Lung (tissue), 12 donors: ENCODE data around the gene TMEM207. TPM values are rescaled to one million over a fixed set of nuclear protein-coding genes. Genes with fewer than 3 reads are reported as not detected.

Experiments used
- ATAC-seq: fragments of 200-7000 bp; cut with Tn5 transposase; one replicate; pipeline ENCODE4 v1.9.1; 2020; ENCODE audit warnings: moderate number of reproducible peaks; ENCODE audit not compliant: insufficient read depth, low FRiP score
- DNase-seq, 3 donors: peaks; one replicate each; pipeline ENCODE4 v3.0.0-alpha.2; 2013 to 2017
- H3K27ac ChIP-seq, 2 donors: one replicate each; pipeline ENCODE4 v1.5.1; 2013; ENCODE audit warnings: mild to moderate bottlenecking in 2 of 2, moderate library complexity in 2 of 2, control low read depth in 1 of 2, inconsistent platforms in 1 of 2, low read depth in 1 of 2, low read length in 1 of 2
- H3K27me3 ChIP-seq, 3 donors: one replicate each; pipeline ENCODE4 v1.5.1; 2013; ENCODE audit warnings: low read length in 2 of 3; ENCODE audit not compliant: control insufficient read depth in 3 of 3, insufficient read depth in 3 of 3
- H3K36me3 ChIP-seq, 4 donors: one replicate each; pipeline ENCODE4 v1.5.1; 2013; ENCODE audit warnings: low read length in 4 of 4, mild to moderate bottlenecking in 1 of 4, moderate library complexity in 1 of 4; ENCODE audit not compliant: control insufficient read depth in 4 of 4, insufficient read depth in 4 of 4
- H3K4me1 ChIP-seq, 5 donors: one replicate each; pipeline ENCODE4 v1.5.1; 2013; ENCODE audit warnings: low read length in 5 of 5, mild to moderate bottlenecking in 2 of 5, moderate library complexity in 1 of 5; ENCODE audit not compliant: control insufficient read depth in 5 of 5, insufficient read depth in 5 of 5
- H3K4me3 ChIP-seq: one replicate; pipeline ENCODE4 v1.5.1; 2013; ENCODE audit warnings: mild to moderate bottlenecking, control low read depth, moderate library complexity
- H3K9ac ChIP-seq, 2 donors: one replicate each; pipeline ENCODE4 v1.5.1; 2013; ENCODE audit warnings: low read length in 2 of 2, control low read depth in 1 of 2; ENCODE audit not compliant: insufficient read depth in 1 of 2
- H3K9me3 ChIP-seq, 4 donors: one replicate each; pipeline ENCODE4 v1.5.1; 2013; ENCODE audit warnings: low read length in 3 of 4, mild to moderate bottlenecking in 1 of 4, moderate library complexity in 1 of 4; ENCODE audit not compliant: control insufficient read depth in 4 of 4, insufficient read depth in 3 of 4
- whole genome bisulfite sequencing, 2 donors: extraction: QIAGEN DNeasy Blood & Tissue Kit; methylation state at CpG; one replicate each; pipeline ENCODE4 v1.1.7; 2013; 5-methylcytosine and 5-hydroxymethylcytosine counted together
- polyA plus RNA-seq, 2 donors: library from polyadenylated mRNA; stranded (reverse); fragments of 200-250 nt; gene quantifications; one replicate each; pipeline ENCODE4 v1.2.1, GENCODE V29; 2013
- total RNA-seq, 2 donors: library from RNA; depleted of rRNA in 1 of 2; stranded (reverse); fragments of >200 nt in 1 of 2; gene quantifications; one replicate each; pipeline ENCODE4 v1.2.1, GENCODE V29; 2014 to 2021
- TF ChIP-seq, protein P1 (sequence below): IDR thresholded peaks from 2 replicates; pipeline ENCODE4 v1.5.1; 2012; ENCODE audit warnings: mild to moderate bottlenecking; ENCODE audit errors: control extremely low read depth, extremely low read depth
- donor health status: control.
- donor health status: control.
- donor health status: Bipolar disorder and iron deficiency.
- donor health status: healthy.
- donor health status: DM: yes; HTN: yes; CAD: no.

TMEM207 gene
- total and polyA plus RNA-seq, 4 donors: not detected

DNA sequence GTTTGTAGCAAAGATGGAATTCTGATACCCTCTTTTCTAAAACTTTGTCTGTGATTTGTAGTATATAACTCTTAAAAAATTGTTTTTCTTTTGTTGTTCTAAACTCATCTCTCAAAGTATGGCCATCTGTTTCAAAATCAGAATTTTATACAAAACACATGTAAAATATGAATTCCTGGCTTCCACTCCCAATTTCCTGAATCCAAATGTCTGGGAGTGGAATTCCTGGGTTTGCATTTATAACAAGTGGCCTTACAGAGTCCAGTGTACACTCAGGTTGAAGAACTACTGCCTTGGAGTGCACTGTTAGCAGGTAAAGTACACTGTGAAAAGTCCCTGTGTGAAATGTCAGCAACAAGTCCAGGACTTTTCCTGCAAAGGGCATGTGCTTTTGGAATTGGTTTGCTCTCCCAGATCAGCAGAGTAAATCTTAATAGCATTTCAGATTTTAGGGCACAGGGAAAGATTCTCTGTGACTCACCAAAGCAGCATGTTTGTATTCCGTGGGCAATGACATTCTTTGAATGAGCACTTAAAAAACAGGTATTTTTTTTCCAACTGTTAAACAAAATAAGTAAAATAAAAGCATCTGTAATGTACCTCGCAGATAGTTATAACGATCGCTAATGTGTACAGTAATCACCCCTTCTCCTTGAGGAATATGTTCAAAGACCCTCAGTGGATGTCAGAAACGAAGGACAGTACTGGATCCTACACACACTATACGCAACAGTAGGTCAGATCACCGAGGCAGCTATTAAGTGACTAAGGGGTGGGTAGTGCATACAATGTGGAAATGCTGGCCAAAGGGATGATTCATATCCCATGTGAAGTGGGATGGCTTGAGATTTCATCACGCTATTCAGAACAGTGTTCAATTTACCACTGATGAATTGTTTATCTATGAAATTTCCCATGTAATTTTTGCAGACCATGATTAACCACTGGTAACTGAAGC lies 63.7 kb downstream of the TMEM207 start:
- TF ChIP-seq, protein P1, sequence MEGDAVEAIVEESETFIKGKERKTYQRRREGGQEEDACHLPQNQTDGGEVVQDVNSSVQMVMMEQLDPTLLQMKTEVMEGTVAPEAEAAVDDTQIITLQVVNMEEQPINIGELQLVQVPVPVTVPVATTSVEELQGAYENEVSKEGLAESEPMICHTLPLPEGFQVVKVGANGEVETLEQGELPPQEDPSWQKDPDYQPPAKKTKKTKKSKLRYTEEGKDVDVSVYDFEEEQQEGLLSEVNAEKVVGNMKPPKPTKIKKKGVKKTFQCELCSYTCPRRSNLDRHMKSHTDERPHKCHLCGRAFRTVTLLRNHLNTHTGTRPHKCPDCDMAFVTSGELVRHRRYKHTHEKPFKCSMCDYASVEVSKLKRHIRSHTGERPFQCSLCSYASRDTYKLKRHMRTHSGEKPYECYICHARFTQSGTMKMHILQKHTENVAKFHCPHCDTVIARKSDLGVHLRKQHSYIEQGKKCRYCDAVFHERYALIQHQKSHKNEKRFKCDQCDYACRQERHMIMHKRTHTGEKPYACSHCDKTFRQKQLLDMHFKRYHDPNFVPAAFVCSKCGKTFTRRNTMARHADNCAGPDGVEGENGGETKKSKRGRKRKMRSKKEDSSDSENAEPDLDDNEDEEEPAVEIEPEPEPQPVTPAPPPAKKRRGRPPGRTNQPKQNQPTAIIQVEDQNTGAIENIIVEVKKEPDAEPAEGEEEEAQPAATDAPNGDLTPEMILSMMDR: no peak
- Histone ChIP-seq H3K36me3 (no peaks in the 10 kb centered on the region), H3K4me1 (no peaks in the 10 kb centered on the region), H3K9me3 (no peaks in the 10 kb centered on the region), H3K27me3 (no peaks in the 10 kb centered on the region), H3K27ac (peak overlapping the region in 1 of 2 donors; percentile 52), H3K9ac (no peak overlapping the region), H3K4me3 (no peak overlapping the region)
- ATAC-seq: peak; percentile 45
- 50 to 70% methylated on average over 8 of the region's 8 CpGs for WGBS, 2 donors
- DNase-seq: peak in 1 of 3 donors; percentile 6

DNA sequence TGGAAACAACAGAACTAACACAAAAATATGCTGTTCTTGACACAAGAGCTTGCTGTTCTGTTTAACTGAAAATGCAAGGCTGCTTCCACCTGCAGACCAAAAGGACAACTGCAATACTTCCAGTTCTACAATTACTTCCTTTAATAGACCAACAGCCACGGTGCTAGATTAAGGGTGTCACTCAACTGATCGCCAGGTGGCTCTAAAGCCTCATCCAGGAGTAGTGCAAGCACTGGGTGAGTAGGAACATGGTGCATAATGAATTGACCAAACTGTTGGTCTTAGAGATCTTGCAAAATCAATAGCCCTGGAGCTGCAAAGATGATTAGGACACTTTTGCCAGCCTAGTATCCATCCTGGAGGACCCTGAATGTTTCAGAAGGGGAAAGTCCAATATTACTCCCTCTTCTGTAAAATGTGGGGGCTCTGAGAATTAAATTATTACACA lies 65.4 kb downstream of the TMEM207 start:
- H3K4me1 ChIP-seq: no peaks in the 10 kb centered on the region
- 7 to 20% methylated on average over 2 of the region's 2 CpGs for WGBS, 2 donors
- no peaks in the 10 kb centered on the region for H3K36me3 ChIP-seq
- no peak overlapping the region for H3K9ac ChIP-seq
- DNase-seq (peak in 2 of 3 donors; percentile 10 to 26), ATAC-seq (peak; percentile 36)
- H3K9me3 ChIP-seq: no peaks in the 10 kb centered on the region
- H3K4me3 ChIP-seq: no peak overlapping the region
- no peaks in the 10 kb centered on the region for H3K27me3 ChIP-seq
- TF ChIP-seq, protein P1: peak; percentile 34
- no peak overlapping the region for H3K27ac ChIP-seq

DNA sequence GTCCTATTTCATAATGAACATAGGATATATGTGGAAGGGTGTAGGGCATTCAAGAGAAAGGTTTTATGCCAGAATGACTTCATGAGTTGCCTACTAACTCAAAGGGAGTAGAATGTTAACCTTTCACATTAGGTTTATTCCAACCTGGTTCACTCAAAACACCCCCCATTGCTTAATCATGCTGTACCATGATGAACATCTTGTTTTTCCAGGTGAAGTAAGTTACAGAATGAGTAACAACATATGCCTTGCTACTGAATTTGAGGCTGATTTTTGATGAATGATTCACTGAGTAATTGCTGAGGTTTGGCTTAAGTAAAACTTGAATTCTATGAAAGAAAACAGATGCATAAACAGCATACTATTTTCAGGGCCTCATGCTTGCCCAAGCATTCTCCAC lies 67.6 kb downstream of the TMEM207 start:
- Histone ChIP-seq H3K4me1 (no peaks in the 10 kb centered on the region), H3K9me3 (no peaks in the 10 kb centered on the region), H3K27me3 (no peaks in the 10 kb centered on the region), H3K9ac (no peak overlapping the region), H3K4me3 (no peak overlapping the region), H3K27ac (no peak overlapping the region), H3K36me3 (no peaks in the 10 kb centered on the region)
- no peak for ATAC-seq
- no peak for DNase-seq
- TF ChIP-seq, protein P1: no peak
